Activated CD4-positive, alpha-beta T cell treated with anti-CD3 and anti-CD28 coated beads, Interleukin-2, Interleukin-4, amounts not matched to agents 100 ng/mL and 50 ng/mL, durations not matched to agents 16 hours and 8 hours (primary cell): ENCODE measurements around the gene INPPL1.

Source experiments
- DNase-seq: peaks from one replicate; pipeline ENCODE4 v3.0.0-alpha.2; 2020; ENCODE audit warnings: low spot score

INPPL1 gene

GRCh38 chr11:72218251-72218745 lies 6.3 kb upstream of the INPPL1 start:
- DNase-seq, result no peak

- DNase-seq, result no peak
These were observed 3.7 kb upstream of the INPPL1 start for GRCh38 chr11:72220696-72221363.

- DNase-seq, result no peak
These were observed 3.0 kb upstream of the INPPL1 start for GRCh38 chr11:72221386-72222075.

GRCh38 chr11:72222106-72222891 lies 2.3 kb upstream of the INPPL1 start:
- DNase-seq, result no peak

GRCh38 chr11:72222907-72223614 lies 1.5 kb upstream of the INPPL1 start:
- DNase-seq, result peak; percentile 95

- DNase-seq, result peak; percentile 43
These were observed 678 bp upstream of the INPPL1 start for GRCh38 chr11:72223615-72224563.

GRCh38 chr11:72225411-72225951 lies 914 bp downstream of the INPPL1 start:
- DNase-seq, result peak; percentile 45

- DNase-seq, result no peak
These were observed 2.1 kb downstream of the INPPL1 start for GRCh38 chr11:72226701-72227100.

GRCh38 chr11:72227316-72228228 lies 3.0 kb downstream of the INPPL1 start:
- no peak for DNase-seq

- no peak for DNase-seq
These were observed 3.8 kb downstream of the INPPL1 start for GRCh38 chr11:72228229-72228843.

GRCh38 chr11:72228844-72229231 lies 4.3 kb downstream of the INPPL1 start:
- DNase-seq, result no peak

GRCh38 chr11:72229336-72229924 lies 4.9 kb downstream of the INPPL1 start:
- DNase-seq, result no peak

GRCh38 chr11:72229925-72230763 lies 5.6 kb downstream of the INPPL1 start:
- DNase-seq, result no peak

- DNase-seq, result no peak
These were observed 6.3 kb downstream of the INPPL1 start for GRCh38 chr11:72230764-72231365.

GRCh38 chr11:72231396-72232259 lies 7.1 kb downstream of the INPPL1 start:
- no peak for DNase-seq

GRCh38 chr11:72232260-72233055 lies 7.9 kb downstream of the INPPL1 start:
- DNase-seq, result no peak
